ENCODE data around the gene GAS2L2.

DNA sequence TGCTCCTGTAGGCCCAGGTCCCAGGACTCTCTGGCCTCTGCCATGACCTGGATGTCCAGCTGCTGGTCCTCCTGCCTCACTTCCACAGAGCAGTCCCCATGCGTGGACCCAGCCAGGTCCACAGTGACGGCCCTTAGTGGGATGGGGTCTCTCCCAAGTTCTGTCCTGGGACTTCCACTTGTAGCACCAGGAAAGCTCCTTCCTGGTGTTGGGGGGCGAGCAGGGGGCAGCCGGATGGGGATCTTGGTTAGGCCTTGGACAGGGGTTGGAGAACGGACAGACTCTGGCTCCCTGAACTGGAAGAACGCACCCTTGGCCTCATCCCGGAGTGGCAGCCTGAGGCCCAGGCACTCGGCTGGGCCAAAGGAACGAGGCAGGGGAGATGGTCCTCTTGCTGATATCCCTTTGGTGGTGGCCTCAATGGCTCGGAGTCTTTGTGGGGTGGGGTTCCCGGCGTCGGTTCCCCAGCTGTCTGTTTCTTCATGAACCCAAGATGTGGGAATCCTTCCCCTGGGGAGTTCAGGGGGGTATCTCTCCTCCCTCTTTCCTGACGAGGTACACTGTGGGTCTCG is 7.2 kb downstream of the GAS2L2 start:
- TF ChIP-seq, protein P1, sequence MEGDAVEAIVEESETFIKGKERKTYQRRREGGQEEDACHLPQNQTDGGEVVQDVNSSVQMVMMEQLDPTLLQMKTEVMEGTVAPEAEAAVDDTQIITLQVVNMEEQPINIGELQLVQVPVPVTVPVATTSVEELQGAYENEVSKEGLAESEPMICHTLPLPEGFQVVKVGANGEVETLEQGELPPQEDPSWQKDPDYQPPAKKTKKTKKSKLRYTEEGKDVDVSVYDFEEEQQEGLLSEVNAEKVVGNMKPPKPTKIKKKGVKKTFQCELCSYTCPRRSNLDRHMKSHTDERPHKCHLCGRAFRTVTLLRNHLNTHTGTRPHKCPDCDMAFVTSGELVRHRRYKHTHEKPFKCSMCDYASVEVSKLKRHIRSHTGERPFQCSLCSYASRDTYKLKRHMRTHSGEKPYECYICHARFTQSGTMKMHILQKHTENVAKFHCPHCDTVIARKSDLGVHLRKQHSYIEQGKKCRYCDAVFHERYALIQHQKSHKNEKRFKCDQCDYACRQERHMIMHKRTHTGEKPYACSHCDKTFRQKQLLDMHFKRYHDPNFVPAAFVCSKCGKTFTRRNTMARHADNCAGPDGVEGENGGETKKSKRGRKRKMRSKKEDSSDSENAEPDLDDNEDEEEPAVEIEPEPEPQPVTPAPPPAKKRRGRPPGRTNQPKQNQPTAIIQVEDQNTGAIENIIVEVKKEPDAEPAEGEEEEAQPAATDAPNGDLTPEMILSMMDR (IDR thresholded peaks at IDR 0.05): no peak
- no peak for TF ChIP-seq POLR2A (IDR thresholded peaks at IDR 0.05)

Data from vagina (tissue), 2 donors.